ENCODE data around the gene MTMR2.

GRCh38 chr11:95924414-95924760 lies 480 bp upstream of the MTMR2 start:
- TF ChIP-seq EZH2 (IDR thresholded peaks at IDR 0.05) (no peak), CTCF (IDR thresholded peaks at IDR 0.05 in 2 of 3, conservative IDR thresholded peaks at IDR 0.05 in 1 of 3; ENCODE audit: borderline replicate concordance in 1 of 3, insufficient read depth in 1 of 3, low read depth in 2 of 3, low read length in 2 of 3) (no peak), POLR2A (IDR thresholded peaks at IDR 0.05; ENCODE audit: borderline replicate concordance, extremely low read depth, insufficient read depth, insufficient read length) (no peak), ELF1 (IDR thresholded peaks at IDR 0.05; ENCODE audit: borderline replicate concordance, low read depth) (no peak), ATF3 (IDR thresholded peaks at IDR 0.05) (no peak), RAD21 (IDR thresholded peaks at IDR 0.05; ENCODE audit: low read depth) (no peak), SP1 (IDR thresholded peaks at IDR 0.05; ENCODE audit: low read depth) (no peak), REST (IDR thresholded peaks at IDR 0.05; ENCODE audit: low read depth) (no peak), POLR2AphosphoS5 (IDR thresholded peaks at IDR 0.05; ENCODE audit: low read depth, low read length) (no peak), EGR1 (IDR thresholded peaks at IDR 0.05; ENCODE audit: low read depth) (no peak), ZNF274 (IDR thresholded peaks at IDR 0.05; ENCODE audit: low read depth, low read length) (no peak)
